ENCODE results near the gene TFF3.

The TFF3 gene, protein sequence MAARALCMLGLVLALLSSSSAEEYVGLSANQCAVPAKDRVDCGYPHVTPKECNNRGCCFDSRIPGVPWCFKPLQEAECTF

DNA sequence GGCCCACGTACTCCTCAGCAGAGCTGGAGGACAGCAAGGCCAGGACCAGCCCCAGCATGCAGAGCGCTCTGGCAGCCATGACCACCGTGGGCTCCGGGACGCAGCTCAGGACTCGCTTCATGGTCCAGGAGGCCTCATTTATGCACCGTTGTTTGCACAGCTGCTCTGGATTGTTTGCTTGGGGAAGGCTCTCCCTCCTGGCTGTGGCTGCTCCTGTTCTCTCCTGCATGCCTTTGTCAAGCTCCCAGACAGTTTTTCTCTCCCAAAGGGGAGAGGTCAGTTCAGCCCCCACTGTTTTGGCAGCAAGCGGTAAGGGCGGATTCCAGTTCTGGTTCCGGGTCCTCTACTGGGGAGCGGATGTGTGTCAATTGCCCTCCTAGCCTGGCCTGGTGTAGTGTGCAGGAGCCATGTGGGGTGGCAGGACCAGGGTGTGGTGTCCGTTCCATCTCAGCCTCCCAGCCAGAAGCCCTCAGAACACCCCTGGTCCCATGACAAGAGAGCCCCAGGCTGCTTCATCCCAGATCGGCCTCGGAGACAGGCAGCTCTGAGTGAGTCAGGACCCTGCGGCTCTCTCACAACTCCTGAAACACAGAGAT is at the start of gene TFF3:
Gene TFF3, minus strand, starts transcription at position 114 of the 596 bp plus-strand sequence. Its CDS starts 35 bp downstream, at position 79.
- no peak for DNase-seq

DNA sequence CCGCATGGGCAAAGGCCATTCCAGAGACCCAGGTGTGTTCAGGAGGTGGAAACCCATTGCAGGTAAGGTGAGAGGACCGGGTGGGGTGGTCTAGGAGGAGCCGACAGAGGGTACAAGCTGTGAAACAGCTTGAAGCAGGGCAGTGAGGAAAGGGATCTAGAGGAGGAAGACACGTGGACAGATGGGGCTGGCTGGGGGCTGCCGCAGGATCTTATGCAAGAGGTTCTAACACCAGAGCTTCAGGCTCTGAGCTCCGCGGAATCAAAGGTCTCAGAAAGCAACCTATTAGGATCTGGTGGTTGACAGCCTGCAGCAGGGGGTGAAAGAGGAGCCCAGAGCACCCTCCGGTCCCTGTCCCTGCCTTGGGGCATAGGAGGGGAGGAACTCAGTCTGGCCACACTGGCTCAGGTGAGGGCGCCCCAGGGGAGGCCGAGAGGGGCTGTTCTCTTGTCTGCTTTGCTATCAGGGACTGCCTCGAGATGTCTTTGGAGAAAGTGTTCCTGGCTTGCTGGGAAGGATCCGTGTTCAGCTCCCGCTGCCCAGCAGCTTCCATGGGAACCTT is 49.2 kb upstream of the TFF3 start:
- DNase-seq: no peak

DNA sequence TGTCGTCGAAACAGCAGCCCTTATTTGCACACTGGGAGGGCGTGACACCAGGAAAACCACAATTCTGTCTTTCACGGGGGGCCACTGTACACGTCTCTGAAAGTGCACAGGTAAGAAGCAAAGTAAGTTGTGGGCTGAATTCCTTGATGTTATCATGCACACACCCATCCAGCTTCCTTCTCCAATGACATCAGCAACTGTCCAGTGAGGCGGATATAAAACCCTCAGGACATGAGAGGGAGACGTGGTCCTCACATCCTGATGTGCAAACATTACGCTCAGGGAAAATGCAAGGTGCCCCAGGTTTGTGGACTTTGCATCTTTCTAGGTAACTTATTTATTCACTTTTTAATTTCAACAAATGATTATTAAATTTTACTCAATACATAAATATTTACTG is 48.1 kb upstream of the TFF3 start:
- DNase-seq: no peak

DNA sequence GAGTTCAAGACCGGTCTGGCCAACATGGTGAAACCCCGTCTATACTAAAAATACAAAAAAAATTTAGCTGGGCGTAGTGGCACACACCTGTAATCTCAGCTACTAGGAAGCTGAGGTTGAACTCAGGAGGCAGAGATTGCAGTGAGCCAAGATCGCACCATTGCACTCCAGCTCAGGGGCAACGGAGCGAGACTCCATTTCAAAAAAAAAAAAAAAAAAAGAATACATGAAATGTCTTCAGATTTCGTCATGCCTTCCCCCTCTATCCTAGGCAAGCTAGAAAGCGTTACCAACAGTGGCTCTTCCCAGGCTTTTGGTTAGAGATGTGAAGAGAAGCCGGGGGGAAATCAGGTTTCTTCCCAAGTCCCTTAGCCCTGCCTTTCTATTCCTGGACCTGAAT is 47.5 kb upstream of the TFF3 start:
- DNase-seq: no peak

DNA sequence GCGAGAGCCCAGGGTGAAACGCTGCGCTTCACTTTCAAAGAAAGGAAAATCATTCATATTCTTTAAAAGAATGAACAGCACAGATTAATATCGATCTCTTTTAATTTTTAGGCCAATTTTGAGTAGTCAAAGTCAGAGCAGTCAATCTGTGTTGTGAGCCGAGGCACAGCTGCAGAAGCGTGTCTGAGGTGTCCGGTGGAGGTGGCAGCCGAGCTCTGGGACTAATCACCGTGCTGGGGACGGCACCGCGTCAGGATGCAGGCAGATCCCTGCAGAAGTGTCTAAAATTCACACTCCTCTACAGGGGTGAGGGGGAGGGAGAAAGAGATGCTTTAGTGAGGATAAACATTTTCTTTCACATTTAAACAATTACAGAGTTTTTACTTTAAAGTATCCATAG is 47.0 kb upstream of the TFF3 start:
- no peak for DNase-seq

DNA sequence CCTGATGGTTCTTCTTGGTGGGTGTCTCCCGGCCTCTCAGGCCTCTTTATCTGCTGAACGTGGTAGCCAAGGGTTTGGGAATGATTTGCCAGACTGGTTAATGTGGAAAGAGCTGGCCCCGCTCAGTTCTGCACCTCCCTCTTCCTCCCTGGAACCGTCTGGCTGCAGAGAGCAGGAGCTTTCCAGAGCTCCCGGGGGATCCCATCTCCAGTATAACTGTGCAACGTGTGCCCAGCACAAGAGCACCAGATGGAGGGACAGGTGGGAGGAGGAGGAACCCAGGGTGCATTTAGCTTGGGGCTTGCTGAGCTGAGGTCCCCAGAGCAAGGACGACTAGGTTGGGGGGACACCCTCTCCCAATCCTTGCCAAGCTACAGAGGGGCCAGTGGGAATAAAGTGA is 46.1 kb upstream of the TFF3 start:
- no peak for DNase-seq

DNA sequence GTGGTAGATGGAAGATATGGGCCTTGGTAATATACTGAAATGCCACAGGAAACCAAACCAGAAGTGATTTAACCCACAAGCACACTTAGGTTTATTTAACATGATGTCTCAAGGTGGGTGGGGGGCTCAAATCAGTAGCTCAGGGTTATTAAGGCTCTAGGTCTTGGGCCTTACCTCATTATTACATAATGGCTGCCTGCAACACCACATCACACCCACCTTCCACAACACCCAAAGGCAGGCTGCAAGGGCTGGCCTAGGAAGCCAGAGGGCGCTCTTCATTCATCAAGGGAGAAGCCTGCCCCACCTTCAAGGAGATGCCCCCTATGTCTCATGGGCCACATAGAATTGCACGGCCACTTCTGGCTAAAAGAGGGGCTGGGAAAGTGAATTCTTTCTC is 45.1 kb upstream of the TFF3 start:
- no peak for DNase-seq

DNA sequence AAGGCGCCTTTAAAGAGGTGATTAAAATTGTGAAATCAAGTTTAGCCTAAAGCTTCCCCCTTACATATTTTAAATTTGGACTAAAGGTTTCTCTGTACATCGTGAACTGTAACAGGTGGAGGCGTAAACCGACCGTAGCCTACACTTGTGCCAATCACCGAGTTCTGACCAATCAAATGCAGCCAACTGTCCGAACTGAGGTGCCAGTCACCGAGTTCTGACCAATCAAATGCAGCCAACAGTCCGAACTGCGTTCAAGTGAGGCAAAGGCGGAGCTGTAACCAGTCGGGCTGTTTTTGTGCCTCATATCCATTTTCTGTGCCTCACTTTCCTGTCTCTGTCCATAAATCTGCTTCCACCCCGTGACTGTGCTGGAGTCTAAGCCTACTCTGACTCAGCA is 43.7 kb upstream of the TFF3 start:
- DNase-seq: no peak

DNA sequence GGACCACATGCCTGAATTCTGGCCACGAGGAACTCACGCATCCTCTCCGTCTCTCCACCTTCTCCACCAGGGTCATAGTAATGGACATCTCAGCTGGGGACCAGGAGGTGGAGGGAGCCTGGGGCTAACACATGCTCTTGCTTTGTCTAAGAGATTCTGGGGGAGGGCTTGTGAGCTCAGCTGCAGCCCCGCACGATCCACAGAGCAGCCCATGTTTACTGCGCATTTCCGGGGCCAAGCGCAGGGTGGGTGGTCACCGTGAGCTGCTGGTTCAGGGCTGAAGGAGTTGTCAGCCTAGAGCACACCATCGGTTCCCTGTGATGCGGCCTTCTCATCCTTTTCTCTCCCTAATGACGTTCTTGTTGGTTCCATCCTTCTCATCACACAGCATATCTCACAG is 43.1 kb upstream of the TFF3 start:
- DNase-seq: no peak

DNA sequence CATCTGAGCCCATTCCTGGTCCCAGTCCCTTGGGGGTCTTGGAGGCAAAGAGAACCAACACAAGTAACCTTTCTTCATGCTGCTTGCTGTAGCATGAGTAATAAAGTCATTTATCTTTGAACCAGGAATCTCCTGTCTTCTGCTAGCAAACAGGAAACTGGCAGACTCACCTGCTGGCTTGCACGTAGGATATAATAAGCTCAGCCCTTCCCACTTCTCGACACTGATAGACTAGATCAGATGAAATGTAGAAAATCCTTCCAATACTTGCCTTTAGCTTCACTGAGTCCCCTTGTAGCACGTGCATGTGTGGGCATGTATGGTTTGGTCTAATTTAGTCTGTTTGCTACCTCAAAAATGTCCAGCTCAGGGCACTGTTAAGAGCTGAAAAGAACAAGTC is 42.1 kb upstream of the TFF3 start:
- DNase-seq: no peak

DNA sequence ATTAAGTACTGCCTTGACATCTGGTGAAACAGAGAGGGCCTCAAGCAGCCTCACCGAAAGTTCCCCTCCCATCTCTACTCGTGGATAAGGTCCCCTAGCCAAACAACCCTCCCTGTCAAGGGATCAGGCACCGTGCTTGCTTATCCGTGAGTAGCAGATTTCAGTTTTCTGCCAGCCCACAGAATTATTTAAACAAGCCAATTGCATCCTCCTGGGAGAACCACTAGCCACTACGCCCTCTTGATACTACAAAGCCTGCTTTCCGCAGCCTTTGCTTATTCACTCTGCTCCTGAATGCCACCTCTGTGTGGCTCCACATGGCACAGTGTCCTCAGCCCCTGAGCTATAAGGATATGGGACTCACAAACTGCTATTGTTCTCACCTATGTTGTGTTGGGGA is 41.4 kb upstream of the TFF3 start:
- no peak for DNase-seq

DNA sequence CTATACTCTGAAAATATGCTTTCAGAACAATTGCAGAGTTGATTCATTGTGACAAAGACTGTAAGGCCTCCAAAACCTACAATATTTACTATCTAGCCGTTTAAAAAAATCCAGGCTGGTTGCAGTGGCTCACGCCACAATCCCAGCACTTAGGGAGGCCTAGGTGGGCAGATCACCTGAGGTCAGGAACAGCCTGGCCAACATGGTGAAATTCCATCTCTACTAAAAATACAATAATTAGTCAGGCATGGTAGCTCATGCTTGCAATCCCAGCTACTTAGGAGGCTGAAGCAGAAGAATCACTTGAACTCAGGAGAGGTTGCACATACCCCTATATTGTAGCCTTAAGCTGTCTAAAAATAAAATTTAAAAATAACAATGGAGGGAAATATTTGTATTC is 40.8 kb upstream of the TFF3 start:
- DNase-seq: no peak

DNA sequence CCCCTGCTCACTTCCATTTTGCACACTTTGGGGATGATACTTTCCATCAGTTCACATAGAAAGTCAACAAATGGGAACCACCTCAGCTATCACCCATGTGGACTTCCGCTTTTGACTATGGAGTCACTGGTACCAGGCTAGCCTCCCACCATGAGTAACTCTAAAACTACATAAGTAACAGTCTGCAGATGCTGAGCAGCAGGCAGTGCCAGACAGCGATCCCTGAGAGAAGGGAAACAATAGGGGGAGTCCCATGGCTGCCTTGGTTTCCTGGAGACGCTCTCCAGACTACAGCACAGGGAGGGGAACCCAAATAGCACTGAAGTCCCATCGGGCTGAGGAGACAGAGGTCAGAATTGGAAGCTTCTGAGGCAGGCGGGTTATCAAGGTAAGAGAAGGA is 38.4 kb upstream of the TFF3 start:
- no peak for DNase-seq

DNA sequence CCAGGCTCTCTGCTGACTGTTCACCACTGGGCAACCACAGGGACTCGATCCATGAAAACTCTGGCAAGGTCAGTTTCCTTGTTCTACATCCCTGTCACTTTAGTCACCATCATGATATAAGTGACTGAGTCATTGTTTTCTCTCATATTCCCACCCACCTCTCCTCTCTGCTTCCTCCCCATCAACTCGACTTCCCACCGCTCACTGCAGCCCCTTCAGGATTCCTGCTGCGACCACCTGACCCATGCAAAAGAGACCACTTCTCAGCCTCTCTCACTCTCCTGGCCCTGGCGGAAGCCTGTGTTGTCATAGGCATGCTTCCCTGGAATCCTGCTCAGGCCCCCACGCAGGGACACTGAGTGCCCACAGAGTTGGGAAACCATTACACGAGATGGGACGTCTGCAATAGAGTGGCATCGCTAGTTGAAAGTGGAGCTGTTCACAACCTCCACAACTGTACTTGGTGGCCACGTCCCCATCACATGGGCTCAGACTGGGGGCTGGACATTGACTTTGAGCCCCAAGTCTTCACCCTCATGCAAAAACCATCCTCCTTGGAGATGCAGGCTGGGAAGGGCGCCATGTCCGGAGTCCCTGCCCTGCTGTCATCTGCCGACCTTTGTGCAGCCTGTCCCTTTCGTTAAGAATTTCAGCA is 37.4 kb upstream of the TFF3 start:
- DNase-seq: no peak

DNA sequence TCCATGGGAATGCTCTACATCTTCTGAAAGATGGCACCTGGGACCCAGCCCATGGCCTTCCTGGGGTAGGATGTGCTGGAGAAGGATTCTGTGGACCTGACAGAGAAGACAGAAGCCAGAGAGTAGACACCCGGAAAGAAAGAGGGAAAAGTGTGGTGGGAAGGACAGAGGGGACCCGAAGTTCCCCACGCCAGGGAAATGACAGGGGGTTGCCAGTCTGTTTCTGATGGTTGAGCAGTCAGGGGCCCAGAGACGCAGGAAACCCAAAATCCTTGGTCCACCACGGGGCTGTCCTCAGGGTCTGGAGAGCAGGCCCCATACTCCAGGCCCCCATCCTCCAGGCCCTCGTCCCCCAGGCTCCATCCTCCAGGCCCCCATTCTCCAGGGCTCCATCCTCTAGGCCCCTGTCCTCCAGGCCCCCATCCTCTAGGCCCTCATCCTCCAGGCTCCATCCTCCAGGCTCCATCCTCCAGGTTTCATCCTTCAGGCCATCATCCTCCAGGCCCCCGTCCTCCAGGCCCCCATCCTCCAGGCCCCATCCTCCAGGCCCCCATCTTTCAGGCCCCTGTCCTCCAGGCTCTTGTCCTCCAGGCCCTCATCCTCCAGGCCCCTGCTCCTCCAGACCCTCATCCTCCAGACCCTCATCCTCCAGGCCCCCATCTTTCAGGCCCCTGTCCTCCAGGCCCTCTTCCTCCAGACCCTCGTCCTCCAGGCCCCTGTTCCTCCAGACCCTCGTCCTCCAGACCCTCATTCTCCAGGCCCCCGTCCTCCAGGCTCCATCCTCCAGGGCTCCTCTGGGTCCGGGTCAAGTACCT is 36.6 kb upstream of the TFF3 start:
- DNase-seq: no peak

DNA sequence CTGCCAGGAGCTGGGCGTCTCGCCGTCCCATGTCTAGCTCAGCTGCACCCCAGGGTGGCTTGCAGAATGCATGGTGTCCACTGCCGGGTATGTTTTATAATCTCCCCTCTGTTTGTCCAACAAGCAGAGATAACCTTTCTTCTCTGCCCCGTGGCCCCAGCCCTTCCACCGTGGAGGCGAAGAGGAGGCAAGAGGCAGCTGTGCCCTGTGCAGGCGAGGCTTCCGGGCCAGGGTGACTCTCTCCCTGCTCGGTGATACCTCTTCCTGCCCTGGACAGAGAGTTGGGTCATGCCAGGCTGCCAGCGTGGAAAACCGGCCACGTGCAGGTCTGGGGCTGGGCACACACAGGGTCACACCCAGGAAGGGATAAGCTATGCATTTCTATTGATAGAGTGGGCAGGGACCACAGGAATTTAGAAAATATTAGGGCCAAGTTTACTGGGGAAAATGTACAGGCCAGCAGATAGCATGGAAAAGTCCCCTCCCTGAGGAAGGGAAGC is 35.8 kb upstream of the TFF3 start, which contains the start of gene TFF2:
Gene TFF2, minus strand, starts transcription at position 68 of the 500 bp plus-strand sequence. Its CDS starts 37 bp downstream, at position 31.
- DNase-seq: no peak

DNA sequence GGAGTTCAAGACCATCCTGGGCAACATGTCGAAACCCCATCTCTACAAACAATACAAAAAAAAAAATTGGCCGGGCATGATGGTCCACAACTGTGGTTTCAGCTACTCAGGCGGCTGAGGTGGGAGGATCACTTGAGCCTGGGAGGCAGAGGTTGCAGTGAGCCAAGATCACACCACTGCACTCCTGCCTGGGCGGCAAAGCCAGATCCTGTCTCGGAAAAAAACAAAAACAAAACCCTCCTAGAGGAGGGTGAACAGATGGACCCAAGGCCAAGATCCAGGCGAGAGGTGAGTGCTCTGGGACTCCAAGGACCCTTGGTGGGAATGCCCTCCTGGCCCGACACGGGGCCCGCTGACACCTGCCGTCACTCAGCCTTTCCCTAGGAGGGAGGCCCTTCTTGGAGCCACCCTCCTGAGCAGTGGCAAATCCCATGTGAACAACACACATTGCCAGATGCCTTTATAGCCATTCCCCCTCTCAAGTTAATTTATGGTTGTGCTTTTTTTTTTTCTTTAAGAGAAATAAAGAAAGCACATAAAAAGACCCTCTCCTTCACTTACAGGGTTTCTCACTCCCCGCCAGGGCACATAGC is 35.2 kb upstream of the TFF3 start:
- no peak for DNase-seq

DNA sequence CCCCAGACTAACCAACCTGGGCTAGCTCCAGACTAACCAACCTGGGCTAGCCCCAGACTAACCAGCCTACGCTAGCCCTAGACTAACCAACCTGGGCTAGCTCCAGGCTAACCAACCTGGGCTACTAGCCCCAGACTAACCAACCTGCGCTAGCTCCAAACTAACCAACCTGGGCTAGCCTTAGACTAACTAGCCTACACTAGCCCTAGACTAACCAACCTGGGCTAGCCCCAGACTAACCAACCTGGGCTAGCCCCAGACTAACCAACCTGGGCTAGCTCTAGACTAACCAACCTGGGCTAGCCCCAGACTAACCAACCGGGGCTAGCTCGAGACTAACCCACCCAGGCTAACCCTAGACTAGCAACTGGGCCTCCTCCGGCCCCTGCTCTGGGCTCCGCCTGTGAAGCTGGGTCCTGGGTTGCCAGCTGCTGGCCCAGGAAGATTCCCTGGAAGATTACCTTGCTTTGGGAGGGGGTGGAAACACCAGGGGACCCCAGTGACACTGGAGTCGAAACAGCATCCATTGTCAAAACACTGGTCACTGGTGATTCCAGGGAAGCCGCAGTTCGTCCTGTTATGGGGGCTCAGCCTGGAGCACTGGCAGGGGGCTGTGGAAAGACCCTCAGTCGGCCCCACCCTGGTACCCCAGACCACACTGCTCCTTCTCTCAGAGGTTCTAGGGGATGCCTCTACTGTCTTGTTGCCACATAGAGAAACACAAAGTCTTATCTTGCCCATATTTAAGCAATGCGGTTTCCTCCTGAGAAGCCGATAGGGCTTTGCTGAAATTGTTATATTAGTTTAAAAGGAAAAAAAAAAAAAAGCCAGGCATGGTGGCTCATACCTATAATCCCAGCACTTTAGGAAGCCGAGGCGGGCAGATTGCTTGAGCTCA is 34.5 kb upstream of the TFF3 start:
- DNase-seq: no peak

DNA sequence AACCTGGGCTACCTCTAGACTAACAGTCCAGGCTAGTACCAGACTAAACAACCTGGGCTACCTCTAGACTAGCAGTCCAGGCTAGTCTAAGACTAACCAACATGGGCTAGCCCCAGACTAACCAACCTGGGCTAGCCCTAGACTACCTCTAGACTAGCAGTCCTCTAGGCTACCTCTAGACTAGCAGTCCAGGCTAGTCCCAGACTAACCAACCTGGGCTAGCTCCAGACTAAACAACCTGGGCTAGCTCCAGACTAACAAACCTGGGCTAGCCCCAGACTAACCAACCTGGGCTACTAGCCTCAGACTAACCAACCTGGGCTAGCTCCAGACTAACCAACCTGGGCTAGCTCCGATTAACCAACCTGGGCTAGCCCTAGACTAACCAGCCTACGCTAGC is 33.6 kb upstream of the TFF3 start:
- no peak for DNase-seq

DNA sequence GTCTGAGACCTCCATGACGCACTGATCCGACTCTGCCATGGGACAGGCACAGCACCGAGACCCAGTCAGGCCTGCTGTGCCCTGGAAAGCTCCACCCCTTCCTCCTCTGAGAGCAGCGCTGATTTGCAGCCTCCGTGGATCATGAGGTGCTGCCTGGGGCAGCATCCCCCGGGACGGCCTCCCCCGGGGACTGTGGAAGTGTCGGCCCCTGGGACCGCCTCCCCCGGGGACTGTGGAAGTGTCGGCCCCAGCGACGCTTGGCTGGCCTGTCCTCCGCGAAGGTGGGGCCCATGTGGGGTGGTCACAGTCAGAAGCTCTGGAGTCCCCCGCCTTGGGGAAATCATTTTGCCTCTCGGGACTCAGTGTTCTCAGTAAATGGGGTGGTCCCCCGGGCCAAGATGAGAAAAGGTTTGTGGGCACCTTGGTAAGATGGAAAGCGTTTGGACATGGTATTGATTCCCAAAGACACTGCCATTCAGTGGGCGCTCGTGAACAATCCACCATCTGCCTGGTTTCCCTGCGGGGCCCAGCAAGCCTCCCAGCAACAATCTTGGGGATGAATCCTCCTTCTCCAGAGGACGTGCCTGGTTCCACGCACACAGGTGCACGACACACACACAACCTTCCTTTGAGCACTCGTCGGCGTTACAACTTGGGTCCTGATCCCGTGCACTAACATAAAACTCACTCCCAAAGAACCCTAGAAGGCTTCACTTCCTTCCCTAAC is 32.6 kb upstream of the TFF3 start:
- DNase-seq: no peak
